Measurements from ENCODE around the gene SLC26A11. TPM values are rescaled to one million over a fixed set of nuclear protein-coding genes. Genes with fewer than 3 reads are reported as not detected.

Gene SLC26A11
- total and polyA plus RNA-seq, 2 of the 13 experiments (the other 11 are each of a cell fraction or from before 2014, with no cell fraction given): 8.7 to 13.2 TPM

- Histone ChIP-seq H4K20me1 (ENCODE audit: insufficient read depth, low read length) (no peaks in the 10 kb centered on the region), H3K4me3 (replicated peaks in 1 of 3; ENCODE audit: insufficient read depth in 1 of 3, low read depth in 2 of 3, low read length in 3 of 3) (no peak overlapping the region), H3K4me1 (ENCODE audit: insufficient read depth, low read length) (no peaks in the 10 kb centered on the region), H3K27ac (ENCODE audit: extremely low read length, insufficient read depth, low read length) (no peak overlapping the region), H3K4me2 (ENCODE audit: low read depth, low read length) (no peak overlapping the region), H3K36me3 (replicated peaks in 1 of 2; ENCODE audit: control insufficient read depth in 1 of 2, insufficient read depth in 2 of 2, low read length in 2 of 2) (peaks cover 2 to 4% of the 10 kb centered on the region in 2 experiments; a peak in 2 of 5 replicates), H2AFZ (ENCODE audit: low read length) (no peak overlapping the region), H3K27me3 (ENCODE audit: control insufficient read depth in 1 of 2, insufficient read depth in 2 of 2, low read length in 2 of 2) (no peaks in the 10 kb centered on the region), H3K79me2 (ENCODE audit: insufficient read depth, low read length) (no peaks in the 10 kb centered on the region), H3K9me3 (ENCODE audit: low read length) (peaks cover 7% of the 10 kb centered on the region; the same call in 1 of the 2 replicates), H3K9ac (ENCODE audit: insufficient read depth, low read depth, low read length) (no peak overlapping the region)
- no peak for DNase-seq (ENCODE audit: low spot score)
- BruUV-seq (replicated peaks): no TSS peak
- ChIA-PET CTCF (ENCODE audit: low intra/inter-chr PET ratio, low total read pairs) (no interaction called here), POLR2A (interaction anchor here (1.6 kb wide), 2 partner anchors 8 to 9 kb away, joined by 4 to 6 read pairs; partner anchors contain the start of genes SGSH and SLC26A11)
- intact Hi-C loops (cut with micrococcal nuclease; ENCODE audit: unreplicated experiment): no loop called here
- 100% methylated on average over 3 of the region's 11 CpGs for WGBS (ENCODE audit: low lambda C conversion rate)
- in situ Hi-C loops (cut with HindIII; ENCODE audit: extremely low pct_ligation_motif_present, low pct_unique_long_range_greater_than_20kb): no loop called here
- FAIRE-seq: no peak
- ATAC-seq: no peak
- no peak for TF ChIP-seq ZNF30 (CRISPR knock-in tag; IDR thresholded peaks at IDR 0.05)
- TF ChIP-seq MXD3 (CRISPR knock-in tag; IDR thresholded peaks at IDR 0.05): no peak
- TF ChIP-seq POLR2AphosphoS5 (IDR thresholded peaks at IDR 0.05; ENCODE audit: low read depth, low read length): no peak
- TF ChIP-seq ZNF280D (CRISPR knock-in tag; IDR thresholded peaks at IDR 0.05): no peak
- no peak for TF ChIP-seq CENPBD1 (CRISPR knock-in tag; IDR thresholded peaks at IDR 0.05; ENCODE audit: borderline replicate concordance, low read depth)
- no peak for TF ChIP-seq ZNF317 (CRISPR knock-in tag; IDR thresholded peaks at IDR 0.05)
- no peak for TF ChIP-seq GLMP (CRISPR knock-in tag; IDR thresholded peaks at IDR 0.05; ENCODE audit: borderline replicate concordance)
- no peak for TF ChIP-seq SNAPC5 (CRISPR knock-in tag; IDR thresholded peaks at IDR 0.05; ENCODE audit: borderline replicate concordance)
- TF ChIP-seq CERS6 (CRISPR knock-in tag; IDR thresholded peaks at IDR 0.05): no peak
- no peak for TF ChIP-seq IKZF1 (IDR thresholded peaks at IDR 0.05)
- TF ChIP-seq ZNF768 (CRISPR knock-in tag; IDR thresholded peaks at IDR 0.05): no peak
- TF ChIP-seq GABPB1 (CRISPR knock-in tag; IDR thresholded peaks at IDR 0.05): no peak
- TF ChIP-seq TIGD3 (CRISPR knock-in tag; IDR thresholded peaks at IDR 0.05; ENCODE audit: borderline replicate concordance): no peak
- TF ChIP-seq ZNF10 (CRISPR knock-in tag; IDR thresholded peaks at IDR 0.05; ENCODE audit: borderline replicate concordance, low read depth): no peak
Observed at GRCh38 chr17:80227666-80228065, 7.4 kb downstream of the SLC26A11 start.

Data from HepG2 (cell line).